NCI-H82 treated with DMSO at 0.1 percent for 48 hours (cell line): ENCODE data around the gene FAP.

ENCODE experiments used
- DNase-seq: peaks from one replicate; lab custom pipeline; 2025; ENCODE audit not compliant: unreplicated experiment; lab: John Stamatoyannopoulos, UW

Gene FAP

GRCh38 chr2:162127422-162127821 lies 115.8 kb downstream of the FAP start:
- no peak for DNase-seq

- no peak for DNase-seq
These were observed 116.7 kb downstream of the FAP start for GRCh38 chr2:162126527-162126926.

GRCh38 chr2:162126111-162126519 lies 117.1 kb downstream of the FAP start:
- DNase-seq: no peak

GRCh38 chr2:162125138-162125537 lies 118.1 kb downstream of the FAP start:
- no peak for DNase-seq

- DNase-seq: peak; percentile 49
These were observed 119.2 kb downstream of the FAP start for GRCh38 chr2:162123806-162124758.
